HG03575 (cell line): ENCODE data around the gene MIB2.
"Not testable (repeated sequence)": the region's sequence is repeated elsewhere in the genome, so short reads cannot be mapped to it uniquely, and the experiment has no call there.

ENCODE experiments used
- ATAC-seq: cut with Tn5 transposase; IDR thresholded peaks from one replicate; pipeline ENCODE4 v1.9.1; 2021; ENCODE audit not compliant: unreplicated experiment, insufficient number of reproducible peaks, low FRiP score; ENCODE audit errors: extremely low read depth

MIB2 gene

DNA sequence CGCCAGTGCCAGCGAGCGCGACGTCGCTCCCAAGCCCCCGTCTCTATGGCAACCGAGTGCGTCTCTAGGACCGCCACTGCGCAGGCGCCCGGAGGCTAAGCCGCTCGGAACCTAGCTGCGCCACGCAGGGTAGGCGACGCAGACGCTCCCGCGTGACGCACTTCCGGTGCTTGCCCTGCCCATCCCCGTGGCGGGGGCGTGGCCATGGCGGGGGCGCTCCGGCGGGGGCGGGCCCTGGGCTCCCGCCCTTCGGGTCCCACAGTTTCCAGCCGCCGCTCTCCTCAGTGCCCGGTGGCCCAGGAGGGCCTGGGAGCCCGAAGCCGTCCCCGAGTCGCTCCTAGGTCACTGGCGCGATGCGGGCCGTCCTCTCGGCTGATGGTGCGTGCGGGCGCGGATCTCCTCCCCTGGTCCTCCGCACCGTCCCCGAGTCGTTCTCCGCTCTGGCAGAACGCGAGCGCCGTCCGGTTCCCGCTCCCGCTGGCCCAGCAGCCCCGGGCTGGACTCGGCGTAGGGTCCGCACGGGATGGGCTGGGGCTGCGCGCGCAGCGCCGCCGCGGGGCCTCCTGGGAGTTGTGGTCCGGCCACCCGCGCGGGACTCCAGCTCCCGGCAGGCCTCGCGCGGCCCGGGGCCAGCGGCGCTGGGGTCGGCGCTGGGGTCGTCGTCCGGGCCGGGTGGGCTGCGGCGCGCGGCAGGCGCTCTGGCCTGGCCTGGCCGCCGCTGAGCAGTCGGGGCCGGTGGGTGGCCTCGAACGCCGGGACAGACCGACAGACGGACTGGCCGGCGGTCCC, at the start of gene MIB2:
Gene MIB2, plus strand, starts transcription at position 245 of the 789 bp plus-strand sequence. CDS start 7,953 bp downstream, outside the sequence.
- no peak for ATAC-seq

DNA sequence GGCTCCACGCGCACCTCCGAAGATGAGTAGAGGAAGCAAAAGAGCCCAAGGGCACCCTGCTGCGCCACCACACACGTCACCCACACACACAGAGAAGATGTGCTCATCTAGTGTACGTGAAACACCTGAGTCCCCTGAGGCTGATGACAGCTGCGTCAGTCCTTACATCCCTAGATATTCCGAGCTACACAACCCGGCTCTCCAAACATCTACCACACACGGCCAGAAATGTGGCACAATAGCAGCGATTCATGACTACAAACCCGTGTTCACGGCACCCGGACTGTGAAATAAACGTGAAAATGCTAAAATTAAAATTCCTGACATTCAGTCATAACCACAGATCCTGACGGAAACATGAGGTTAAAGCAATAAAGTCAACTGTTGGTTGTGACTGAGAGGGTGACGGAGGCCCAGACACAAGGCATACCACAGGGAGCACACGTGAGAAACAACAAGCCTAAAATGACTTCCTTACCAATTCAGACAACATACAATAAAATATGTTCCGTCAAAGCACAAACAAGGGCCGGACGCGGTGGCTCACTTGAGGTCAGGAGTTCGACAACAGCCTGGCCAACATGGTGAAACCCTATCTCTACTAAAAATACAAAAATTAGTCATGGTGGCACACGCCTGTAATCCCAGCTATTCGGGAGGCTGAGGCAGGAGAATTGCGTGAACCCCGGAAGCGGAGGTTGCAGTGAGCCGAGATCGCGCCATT, 48.0 kb upstream of the MIB2 start:
- ATAC-seq: no peak

DNA sequence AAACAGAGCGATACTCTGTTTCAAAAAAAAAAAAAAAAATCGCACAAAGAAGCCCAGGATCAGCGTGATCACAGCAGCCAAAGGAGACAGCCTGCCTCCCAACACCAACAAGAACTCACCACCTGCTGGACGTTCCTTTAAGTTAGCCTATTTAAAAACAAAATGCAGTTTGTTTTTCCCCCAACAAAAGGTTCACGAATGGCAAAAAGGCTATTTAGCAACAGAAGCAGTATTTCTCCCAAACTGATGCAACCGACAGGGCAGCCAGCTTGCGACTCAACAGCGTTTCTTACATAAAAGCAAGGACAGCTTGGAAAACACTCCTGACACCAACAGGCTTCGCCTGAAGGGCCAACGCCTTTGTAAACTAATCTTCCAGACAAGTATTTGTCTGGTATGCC, 47.4 kb upstream of the MIB2 start:
- ATAC-seq: no peak

DNA sequence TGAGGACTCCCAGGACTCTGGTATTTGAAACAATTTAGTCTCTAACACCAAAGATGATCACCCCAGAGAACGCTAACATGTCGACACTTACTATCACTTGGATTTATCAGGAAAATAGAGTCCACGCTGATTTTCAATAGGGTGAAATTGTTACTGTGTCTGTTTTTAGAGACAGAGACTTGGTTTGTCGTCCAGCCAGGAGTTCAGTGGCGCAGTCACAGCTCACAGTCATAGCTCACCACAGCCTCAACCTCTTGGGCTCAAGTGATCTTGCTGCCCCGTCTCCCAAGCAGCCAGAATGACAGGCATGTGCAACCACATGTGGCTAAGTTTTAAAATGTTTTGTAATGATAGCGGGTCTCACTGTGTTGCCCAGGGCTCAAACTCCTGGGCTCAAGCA, 46.0 kb upstream of the MIB2 start:
- ATAC-seq: no peak

DNA sequence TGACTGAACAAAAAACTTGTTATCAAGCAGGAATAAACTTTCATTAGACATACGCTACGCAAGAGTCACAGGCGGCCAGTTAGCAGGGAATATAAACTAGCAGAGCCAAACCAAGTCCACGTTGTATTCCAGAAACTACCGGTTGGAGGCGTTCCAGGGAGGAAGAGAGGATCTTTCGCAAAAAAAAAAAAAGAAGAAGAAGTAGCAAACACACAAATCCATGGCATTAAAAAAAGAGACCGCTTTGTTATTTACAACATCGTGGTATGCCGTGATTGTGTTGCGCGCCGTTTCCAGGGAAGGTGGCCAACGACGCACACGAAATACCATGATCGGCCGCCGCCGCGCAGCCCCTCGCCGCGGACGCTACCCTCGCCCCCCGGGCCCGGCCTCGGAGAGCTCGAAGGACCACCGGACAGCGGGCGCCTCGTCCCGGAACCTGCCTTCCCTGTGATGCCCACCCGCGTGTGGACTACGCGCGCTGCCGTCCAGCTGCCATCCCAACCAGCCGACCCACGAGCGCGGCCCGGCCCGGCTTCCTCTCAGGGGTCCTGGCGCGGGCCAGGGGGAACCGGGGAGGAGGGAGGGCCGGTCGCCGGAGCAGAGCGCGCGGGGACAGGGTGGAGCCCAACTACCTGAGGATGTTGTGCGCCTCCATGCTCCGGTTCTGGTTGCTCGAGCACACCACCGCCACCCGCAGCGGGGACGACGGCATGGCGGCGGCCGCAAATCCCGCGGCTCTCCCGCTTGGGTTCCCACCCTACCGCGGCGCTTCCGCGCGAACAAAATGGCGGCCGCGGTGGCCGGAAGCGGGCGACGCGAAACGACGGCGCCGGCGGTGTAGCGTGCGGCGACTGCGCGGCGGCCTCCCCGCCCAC, 41.2 kb upstream of the MIB2 start:
- ATAC-seq: peak; percentile 12

DNA sequence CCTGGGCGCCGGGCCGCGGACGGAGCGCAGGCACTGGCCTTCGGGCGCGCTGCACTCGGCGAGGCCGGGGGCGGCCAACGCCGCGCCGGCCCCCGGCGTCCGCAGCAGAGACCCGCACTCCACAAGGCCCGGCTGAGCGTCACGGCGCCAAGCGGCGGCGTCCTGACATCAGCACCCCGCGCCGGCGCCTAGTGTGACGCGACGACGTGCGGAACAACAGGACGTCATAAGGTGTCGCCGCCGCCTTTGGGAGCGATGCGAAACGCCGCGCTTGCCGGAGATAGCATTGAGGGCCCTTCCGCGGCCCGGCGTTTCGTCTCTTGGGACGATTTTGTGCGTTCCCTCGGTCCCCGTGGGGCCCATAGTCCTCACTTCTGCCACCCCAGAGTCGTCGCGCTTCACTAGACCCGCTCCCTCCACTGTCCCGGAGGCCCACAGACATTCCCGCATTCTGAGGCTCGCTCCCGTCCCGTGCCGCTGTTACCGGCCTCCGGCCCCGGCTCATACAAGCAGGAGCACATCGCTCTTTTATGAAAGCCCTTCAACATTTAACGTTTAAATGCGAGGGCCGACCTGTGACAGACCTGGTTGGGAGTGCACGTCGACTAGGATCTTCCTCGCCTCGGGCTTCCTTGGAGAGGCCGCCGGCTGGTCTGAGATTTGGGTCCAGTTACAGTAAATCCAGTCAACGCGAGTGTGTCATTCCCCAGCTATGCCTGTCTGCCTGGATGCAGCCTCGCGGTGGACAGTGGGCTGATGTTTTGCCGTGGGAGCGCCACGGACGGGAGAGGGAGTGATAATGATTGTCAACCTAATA, 40.4 kb upstream of the MIB2 start, which contains the start of gene SSU72:
Gene SSU72, minus strand, starts transcription at position 143 of the 817 bp plus-strand sequence. CDS start 306 bp downstream, outside the sequence.
- ATAC-seq: peak; percentile 37

DNA sequence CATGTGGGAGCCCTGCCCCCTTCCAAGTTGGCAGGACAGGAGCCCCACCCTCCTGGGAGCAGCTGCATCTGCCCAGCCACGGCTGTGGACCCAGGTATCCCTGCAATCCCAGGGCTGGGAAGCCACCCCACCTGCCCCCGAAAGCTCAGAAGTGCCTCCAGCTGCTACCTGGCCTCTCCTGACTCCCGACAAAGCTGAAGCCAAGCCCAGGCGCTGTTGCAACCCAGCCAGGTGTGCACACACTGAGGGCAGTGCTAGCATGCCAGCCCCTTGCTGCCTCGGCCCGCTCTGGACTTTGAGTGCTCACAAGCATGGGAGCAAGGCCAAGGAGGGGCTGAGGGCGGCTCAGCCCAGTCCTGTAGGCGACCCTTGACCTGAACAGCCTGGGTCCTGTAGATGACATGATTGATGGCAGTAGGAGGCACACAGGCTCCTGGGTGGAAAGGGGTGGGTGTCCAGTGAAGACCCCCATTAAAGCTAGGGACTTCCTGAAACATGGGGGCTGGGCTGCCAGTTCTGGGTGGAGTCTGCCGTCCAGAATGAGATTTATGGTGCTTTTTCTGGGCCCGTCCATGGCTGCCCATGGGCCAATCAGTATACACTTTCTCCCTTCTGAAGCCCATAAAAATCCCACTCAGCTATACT, 37.8 kb upstream of the MIB2 start:
- ATAC-seq: no peak

DNA sequence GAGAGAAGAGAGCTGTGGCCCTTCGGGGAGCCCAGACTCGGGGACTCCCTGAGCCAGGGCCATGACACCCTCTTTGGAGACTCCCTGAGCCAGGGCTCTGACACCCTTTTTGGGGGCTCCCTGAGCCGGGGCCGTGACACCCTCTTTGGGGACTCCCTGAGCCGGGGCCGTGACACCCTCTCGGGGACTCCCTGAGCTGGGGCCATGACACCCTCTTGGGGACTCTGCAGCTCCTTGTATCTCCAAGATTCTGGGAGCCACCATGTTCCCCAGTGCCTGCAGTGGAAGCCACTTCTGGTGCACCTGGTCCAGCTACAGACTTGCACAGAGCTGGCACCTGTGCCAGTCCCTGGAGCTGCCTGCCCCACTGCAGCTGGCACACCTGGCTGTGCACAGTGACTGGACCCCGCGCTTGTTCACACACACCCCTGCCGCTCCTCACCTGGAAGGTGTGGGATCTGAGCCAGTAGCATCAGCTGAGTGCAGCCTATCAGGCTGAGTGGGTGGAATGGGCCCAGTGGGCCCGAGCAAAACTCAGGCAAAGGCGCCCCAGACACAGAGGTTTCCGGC, 36.8 kb upstream of the MIB2 start:
- ATAC-seq: no peak

DNA sequence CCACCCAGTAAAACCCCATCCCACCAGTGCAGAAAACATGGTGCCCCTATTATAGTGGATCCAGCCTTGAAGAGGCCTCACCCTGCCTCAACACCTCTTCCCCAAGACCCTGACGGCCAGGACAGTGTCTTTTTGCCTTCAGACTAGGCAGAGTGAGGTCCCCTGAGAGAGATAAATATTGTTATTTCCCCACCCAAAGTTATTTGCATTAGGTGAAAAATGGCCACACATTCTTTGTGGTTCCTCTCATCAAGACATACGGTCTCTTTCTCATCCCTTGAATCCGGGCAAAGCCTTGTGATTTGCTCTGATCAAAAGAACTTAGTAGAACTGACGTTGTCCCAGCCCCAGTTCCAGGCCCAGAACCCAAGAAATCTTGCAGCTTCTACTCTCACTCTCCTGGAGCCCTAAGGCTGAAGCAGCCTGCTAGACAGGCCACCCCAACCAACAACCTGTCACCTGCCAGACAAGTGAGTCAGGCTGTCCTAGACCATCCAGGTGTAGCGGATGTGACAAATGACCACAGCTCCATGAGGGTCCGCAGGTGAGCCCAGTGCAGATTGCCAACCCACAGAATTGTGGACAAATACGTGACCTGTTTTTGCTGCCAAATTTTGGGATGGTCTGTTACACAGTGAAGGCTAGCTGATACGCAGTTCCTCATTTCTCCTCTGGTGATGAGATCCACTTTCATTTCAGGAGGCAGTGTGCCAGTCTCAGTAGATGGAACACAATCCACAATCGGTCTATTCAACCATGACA, 32.5 kb upstream of the MIB2 start:
- no peak for ATAC-seq

DNA sequence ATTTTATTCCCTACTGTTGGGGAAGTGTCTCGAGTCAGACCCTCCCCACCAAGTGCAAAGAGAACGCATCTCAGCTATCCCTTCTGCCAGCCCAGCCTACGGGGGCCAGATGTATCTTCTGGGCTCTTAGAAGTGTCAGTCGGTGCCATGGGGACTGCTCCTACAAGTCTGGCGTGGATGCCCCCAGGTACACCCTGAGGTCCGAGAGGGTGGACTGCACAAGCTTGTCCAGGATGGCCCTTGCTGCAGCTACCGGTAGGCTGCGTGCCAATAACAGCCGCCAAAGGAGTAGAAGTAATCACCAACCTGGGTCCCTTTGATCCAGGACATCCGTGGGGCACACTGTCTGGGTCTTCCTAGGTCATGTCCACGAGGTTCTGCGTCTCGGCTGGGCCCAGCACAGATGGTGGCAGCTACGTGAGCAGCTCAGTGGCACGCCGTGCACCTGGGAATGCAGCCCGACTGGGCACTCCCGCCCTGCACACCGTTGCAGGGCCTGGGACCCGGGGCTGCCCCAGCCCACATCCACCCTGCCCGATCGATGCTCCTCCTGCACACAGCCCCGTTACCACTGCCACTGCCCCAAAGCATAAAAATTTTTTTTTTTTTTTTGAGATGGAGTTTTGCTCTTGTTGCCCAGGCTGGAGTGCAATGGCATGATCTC, 31.8 kb upstream of the MIB2 start:
- ATAC-seq: no peak

DNA sequence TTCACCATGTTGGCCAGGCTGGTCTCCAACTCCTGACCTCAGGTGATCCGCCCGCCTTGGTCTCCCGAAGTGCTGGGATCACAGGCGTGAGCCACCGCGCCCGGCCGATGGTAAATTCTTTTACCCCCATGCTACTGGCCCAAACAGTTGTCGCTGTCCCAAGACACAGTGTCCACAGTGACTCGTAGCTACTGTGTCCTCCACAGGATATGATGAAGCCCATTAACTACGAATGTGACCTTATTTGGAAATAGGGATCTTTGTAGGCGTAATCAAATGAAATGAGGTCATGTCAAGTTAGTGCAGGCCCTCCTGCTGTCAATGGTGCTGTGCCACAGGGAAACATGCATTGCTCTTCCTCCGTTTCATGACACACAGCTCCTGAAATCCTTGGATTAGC, 23.8 kb upstream of the MIB2 start:
- ATAC-seq: no peak

DNA sequence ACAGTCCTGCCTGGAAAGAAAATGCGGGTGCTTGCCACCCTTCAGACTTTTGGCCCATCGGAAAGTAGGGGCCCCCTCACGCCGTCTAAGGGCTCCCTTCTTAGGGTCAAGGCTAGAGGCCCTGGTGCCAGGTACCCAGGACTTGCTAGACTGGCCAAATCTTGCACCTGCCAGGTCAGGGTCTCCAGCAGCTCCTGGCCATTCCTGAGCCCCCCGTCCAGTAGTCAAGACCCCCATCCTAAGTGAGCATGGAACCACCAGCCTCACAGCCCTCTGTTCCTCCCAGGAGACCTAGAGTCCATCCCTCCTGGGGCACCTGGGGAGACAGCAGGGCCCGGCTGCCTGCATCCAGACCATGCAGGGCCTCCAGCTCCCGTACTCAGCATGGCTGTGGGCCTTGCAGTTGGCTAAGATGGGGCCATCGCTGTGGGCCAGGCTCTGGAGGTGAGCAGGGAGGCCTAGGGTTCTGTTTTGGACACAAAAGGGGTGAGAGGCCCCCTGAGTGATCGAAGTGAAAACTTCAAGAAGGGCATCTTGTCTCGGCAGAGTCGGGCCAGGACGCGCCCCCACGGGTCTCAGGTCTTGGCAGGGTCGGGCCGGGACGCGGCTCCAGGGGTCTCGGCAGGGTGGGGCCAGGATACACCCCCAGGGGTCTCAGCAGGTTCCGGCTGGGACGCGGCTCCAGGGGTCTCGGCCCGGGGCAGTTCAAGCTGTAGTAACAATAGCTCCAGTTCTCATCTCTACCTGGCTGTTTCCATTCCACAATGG, 21.3 kb upstream of the MIB2 start:
- ATAC-seq: no peak

DNA sequence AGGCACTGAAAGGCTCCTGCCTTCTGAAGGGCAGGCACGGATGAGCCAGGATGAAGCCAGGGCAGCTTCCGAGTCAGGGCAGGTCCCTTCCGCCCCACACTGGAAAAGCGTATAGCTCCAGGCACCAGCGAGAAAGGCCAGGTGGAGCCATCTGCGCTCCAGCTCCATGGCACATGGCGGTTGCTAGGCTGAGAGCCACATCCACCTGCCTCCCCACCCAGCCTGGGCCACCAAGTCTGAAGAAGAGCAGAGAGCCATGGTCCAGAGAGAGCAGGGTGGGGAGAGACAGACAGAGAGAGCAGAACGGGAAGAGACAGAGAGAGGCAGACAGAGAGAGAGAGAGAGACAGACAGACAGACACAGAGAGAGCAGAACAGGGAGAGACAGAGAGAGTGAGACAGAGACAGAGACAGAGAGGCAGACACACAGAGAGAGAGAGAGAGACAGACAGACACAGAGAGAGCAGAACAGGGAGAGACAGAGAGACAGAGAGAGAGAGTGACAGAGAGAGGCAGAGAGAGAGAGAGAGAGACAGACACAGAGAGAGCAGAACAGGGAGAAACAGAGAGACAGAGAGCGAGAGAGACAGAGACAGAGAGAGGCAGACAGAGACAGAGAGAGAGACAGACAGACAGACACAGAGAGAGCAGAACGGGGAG, 20.6 kb upstream of the MIB2 start:
- ATAC-seq: no peak

DNA sequence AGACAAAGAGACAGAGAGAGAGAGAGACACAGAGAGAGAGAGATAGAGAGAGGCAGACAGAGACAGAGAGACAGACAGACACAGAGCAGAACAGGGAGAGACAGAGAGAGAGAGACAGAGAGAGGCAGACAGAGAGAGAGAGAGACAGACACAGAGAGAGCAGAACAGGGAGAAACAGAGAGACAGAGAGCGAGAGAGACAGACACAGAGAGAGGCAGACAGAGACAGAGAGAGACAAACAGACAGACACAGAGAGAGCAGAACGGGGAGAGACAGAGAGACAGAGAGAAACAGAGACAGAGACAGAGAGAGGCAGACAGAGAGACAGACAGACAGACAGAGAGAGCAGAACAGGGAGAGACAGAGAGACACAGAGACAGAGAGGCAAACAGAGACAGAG, 20.0 kb upstream of the MIB2 start:
- ATAC-seq: not testable (repeated sequence)

DNA sequence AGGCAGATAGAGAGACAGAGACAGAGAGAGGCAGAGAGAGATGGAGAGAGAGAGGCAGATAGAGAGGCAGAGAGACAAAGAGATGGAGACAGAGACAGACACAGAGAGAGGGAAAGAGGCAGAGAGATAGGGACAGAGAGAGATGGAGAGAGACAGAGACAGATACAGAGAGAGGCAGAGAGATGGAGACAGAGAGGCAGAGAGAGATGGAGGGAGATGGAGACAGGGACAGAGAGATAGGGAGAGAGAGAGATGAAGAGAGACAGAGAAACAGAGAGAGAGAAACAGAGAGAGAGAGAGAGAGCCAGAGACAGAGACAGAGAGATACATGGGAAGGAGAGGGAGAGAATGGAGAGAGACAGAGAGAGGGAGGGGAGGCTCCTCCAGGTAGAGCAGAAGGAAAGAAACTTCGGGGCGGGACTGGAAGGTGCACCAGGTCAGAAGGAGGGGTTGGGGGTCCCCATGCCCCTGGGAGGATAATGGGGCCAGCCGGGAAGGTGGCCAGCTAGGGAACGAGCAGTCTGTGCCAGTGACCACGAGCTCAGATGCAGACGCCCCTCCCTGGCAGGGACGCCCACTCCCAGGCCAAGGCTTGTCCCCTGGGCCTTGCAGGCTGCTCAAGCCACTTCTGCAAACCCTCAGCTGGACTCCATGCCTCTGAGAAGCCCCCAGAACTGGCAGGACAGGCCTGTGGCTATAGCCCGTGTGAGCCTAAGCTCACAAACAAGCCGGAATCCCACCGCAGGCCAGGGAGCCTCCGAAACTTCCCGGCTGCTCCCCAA, 18.6 kb upstream of the MIB2 start:
- ATAC-seq: no peak
